GM06990 (cell line): Measurements from ENCODE around the gene ARHGEF16.

ENCODE experiments used
- DNase-seq: peaks from one replicate; pipeline ENCODE4 v3.0.0-alpha.2; 2011; ENCODE audit not compliant: insufficient read length; ENCODE audit errors: extremely low read depth
- H3K27me3 ChIP-seq: replicated peaks from 2 replicates; pipeline ENCODE4 v1.6.0; 2011; ENCODE audit warnings: low read length; ENCODE audit not compliant: control insufficient read depth, insufficient read depth
- H3K36me3 ChIP-seq: 2 replicates; pipeline ENCODE4 v1.5.1; 2011; ENCODE audit warnings: low read length; ENCODE audit not compliant: control insufficient read depth, insufficient read depth
- H3K4me3 ChIP-seq: replicated peaks from 2 replicates; pipeline ENCODE4 v1.5.1; 2011; ENCODE audit warnings: low read depth, mild to moderate bottlenecking, control low read depth, low read length
- TF ChIP-seq, protein P1 (sequence below): IDR thresholded peaks from 2 replicates; pipeline ENCODE4 v1.5.1; 2011; ENCODE audit warnings: low read length, control low read depth, mild to moderate bottlenecking, inconsistent platforms; ENCODE audit not compliant: insufficient read depth, poor library complexity, severe bottlenecking

Gene ARHGEF16

DNA sequence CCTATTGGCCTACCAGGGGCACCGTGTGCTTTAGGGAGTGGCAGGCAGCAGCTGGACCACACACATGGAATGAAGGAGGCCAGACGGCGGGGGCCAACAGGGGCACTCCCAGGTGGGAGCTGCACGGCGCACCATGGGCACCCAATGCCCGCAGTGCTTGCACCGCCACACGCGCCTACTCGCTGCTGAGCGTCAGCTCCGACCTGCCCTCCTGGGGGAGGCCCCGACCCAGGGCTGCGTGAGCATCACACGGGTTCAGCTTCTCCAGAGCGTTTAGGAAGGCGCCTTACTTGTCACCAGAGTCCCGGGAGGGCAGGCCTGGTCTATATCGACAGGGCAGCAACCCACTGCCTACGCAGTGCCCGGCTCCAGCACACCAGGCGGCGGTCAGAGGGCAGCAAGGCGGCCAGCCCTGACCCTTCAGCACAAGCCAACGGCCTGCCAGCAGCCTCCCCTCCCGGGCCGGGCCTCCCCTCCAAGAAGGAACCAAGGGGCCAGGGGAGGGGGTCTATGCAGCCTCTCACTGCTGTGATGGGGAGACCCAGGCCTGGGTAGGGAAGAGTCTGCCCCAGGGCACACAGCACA is 64.9 kb downstream of the ARHGEF16 start:
- H3K4me3 ChIP-seq: no peak overlapping the region
- H3K36me3 ChIP-seq: no peaks in the 10 kb centered on the region
- TF ChIP-seq, protein P1, sequence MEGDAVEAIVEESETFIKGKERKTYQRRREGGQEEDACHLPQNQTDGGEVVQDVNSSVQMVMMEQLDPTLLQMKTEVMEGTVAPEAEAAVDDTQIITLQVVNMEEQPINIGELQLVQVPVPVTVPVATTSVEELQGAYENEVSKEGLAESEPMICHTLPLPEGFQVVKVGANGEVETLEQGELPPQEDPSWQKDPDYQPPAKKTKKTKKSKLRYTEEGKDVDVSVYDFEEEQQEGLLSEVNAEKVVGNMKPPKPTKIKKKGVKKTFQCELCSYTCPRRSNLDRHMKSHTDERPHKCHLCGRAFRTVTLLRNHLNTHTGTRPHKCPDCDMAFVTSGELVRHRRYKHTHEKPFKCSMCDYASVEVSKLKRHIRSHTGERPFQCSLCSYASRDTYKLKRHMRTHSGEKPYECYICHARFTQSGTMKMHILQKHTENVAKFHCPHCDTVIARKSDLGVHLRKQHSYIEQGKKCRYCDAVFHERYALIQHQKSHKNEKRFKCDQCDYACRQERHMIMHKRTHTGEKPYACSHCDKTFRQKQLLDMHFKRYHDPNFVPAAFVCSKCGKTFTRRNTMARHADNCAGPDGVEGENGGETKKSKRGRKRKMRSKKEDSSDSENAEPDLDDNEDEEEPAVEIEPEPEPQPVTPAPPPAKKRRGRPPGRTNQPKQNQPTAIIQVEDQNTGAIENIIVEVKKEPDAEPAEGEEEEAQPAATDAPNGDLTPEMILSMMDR: no peak
- DNase-seq: no peak
- H3K27me3 ChIP-seq: no peaks in the 10 kb centered on the region

DNA sequence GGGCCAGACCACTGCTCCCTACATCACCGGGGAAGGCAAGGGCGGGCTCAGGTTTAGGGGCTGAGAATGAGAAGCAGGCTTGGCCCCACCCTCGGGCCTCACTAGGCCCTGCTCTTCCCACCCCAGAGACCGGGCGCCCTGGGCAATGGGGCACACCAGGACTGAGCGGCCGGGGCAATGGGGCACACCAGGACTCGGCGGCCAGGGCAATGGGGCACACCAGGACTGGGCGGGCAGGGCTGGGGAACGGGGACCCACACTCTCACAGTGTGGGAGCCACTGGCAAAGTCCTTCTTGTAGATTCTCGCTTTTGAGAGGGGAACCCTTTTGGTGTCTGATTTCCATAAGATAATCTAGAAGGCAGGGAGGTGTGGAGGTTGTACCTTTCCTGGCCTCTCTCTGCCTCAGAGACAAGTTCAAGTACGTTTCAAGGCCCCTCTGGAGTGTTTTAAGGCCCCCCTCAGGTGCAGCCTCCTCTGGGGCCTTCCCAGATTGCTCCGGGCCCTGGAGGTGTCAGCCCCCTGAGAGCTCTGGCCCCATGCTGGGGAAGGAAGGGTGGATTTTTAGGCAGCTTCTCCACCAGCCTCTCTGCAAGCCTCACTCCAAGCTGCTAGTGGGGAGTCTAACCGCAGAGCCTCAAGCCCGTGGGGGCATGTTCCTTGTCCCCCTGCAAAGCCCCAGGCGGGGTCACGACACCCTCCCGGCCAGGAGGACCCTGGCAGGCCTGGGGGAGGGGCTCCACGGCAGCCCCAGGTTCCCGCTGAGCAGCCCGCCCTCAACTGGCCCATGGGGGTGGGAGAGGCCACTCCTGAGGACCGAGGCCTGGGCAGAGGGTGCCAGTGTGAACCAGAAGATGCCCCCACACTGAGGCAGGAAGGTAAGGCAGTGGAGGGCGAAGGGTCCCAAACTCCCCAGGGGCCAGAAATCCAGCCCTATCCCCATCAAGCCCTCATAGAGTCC is 66.2 kb downstream of the ARHGEF16 start:
- H3K36me3 ChIP-seq: no peaks in the 10 kb centered on the region
- TF ChIP-seq, protein P1: no peak
- no peaks in the 10 kb centered on the region for H3K27me3 ChIP-seq
- no peak overlapping the region for H3K4me3 ChIP-seq
- DNase-seq: no peak

DNA sequence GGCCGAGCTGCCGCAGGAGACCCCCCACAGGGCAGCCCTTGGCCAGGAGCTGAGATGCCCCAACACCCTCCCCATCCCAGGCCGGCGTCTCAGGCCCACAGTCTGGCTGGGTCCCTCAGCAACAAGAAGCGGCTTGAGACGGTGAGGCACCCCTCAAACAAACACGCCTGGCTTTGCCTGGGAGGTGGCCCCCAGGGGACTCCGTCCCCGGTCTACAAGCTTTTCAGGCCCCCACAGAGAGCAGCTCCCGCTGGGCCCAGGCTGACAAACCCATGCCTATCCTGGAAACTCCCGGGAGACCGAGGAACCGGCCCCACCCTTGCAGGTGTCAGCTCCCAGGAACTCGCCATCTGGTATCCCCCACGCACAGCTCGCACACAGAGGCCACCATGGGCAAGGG is 67.0 kb downstream of the ARHGEF16 start:
- Histone ChIP-seq H3K36me3 (no peaks in the 10 kb centered on the region), H3K27me3 (no peaks in the 10 kb centered on the region), H3K4me3 (no peak overlapping the region)
- TF ChIP-seq, protein P1: no peak
- no peak for DNase-seq

GRCh38 chr1:3522112-3522511 is 67.6 kb downstream of the ARHGEF16 start:
- Histone ChIP-seq H3K36me3 (no peaks in the 10 kb centered on the region), H3K4me3 (no peak overlapping the region), H3K27me3 (no peaks in the 10 kb centered on the region)
- TF ChIP-seq, protein P1: no peak
- DNase-seq: no peak

DNA sequence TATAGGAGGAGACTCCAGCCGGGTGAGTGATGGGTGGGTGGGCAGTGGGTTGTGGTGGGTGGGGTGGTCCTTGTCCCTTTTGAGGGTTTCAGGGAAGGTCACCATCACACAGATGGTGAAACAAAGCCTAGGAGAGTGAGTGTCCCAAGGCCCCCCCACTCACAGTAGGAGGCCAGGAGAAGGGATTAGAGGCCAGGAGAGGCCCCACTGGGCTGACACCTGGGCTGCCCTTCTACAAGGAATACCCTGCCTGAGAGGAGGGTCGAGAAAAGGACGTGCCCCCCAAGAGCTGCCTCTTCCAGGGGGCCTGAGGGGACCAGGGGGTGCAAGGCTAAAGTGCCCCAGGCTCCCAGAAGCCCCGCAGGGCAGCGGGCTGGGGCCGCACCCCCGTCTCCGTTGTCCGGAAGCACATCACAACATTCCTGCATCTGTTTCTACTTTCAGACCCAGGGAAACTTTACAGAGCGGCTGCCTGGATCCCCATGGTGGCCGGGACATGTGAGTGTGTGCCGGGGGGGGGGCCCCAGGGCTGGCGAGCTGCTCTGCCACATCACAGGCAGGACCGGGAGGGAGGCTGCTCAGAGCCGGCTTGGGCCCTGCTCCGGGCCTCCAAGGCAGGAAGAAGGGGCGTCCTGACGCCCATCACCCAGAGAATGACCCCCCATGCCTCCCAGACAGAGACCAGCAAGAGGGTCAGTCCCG is 68.2 kb downstream of the ARHGEF16 start:
- Histone ChIP-seq H3K27me3 (no peaks in the 10 kb centered on the region), H3K4me3 (no peak overlapping the region), H3K36me3 (no peaks in the 10 kb centered on the region)
- no peak for DNase-seq
- TF ChIP-seq, protein P1: no peak
